22Rv1 (cell line): ENCODE data around the gene MAP3K9.

Source experiments
- H3K27ac ChIP-seq: fragments of 450-650 bp; 2 replicates; pipeline ENCODE4 v1.5.1; 2017
- CTCF ChIP-seq: fragments of 450-650 bp; IDR thresholded peaks from 2 replicates; pipeline ENCODE4 v1.5.1; 2017; ENCODE audit warnings: mild to moderate bottlenecking
- ZFX ChIP-seq: fragments of 450-650 bp; IDR thresholded peaks from 2 replicates; pipeline ENCODE4 v1.6.1; 2017; ENCODE audit warnings: antibody characterized with exemption, borderline replicate concordance

Gene MAP3K9

DNA sequence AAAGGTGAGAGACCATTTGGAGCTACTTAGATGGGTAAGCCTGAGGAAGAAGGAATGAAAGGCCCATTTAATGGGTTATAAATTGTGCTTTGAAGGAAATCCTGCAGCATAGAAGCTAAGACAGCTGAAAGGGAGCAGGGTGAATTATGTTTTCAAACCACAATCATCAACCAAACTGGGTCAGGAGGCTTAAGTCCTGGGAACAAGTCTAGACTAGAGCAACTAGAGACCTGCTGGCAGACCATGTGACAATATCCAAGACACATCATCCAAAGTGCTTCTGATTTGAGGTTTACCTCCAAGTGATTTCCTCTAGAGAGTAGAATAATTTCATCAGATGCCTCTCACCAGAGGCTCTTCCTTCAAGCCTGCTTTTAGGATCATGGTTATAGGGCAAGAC, 53.7 kb downstream of the MAP3K9 start:
- TF ChIP-seq CTCF = no peak
- H3K27ac ChIP-seq = peak overlapping the region; percentile 88

GRCh38 chr14:70754991-70755390, 54.3 kb downstream of the MAP3K9 start:
- peak overlapping the region; percentile 88 for H3K27ac ChIP-seq
- TF ChIP-seq CTCF = no peak
- no peak for TF ChIP-seq ZFX

DNA sequence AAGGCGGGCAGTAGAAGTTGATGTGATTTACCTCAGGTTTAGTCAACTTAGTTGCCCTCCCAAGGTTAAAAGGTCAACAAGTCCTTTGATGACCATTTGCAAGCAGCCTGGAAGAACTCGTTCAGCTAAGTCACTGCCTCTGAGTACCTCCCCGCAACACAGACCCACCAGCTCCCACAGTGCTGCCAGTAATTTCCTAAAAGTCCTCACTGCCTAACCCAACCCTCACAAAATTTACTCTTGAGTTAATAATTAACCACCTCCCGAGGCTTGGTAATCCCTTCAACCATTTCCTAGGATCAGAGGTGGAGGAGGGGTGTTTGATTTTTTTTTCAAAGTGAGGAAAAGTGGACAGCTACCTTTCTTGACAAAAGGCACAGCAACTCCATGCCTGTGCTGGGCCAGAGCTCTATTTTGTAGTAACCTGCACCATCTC, 55.8 kb downstream of the MAP3K9 start:
- H3K27ac ChIP-seq = peak overlapping the region; percentile 88
- TF ChIP-seq ZFX (no peak), CTCF (no peak)

- TF ChIP-seq CTCF (no peak), ZFX (no peak)
- H3K27ac ChIP-seq = no peak overlapping the region
Observed at GRCh38 chr14:70748422-70748821, 60.9 kb downstream of the MAP3K9 start.

DNA sequence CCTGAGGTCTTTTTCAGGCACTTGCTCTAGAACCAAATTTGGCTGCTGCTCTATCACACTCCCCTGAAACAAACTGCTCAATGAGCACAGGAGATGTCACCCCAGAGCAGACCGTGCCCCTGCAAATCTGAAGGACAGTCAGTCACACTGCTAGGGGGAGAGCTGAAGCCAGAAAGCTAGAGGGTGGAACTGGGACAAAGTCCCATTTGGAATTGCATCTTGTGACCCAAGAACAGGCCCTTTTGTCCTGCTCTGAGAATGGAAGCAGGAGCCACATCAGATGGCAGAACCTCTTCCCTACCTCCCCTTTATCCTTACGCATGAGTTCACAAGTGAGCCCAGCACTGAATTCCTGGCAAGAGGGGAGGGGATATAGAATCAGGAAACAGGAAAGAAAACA, 64.7 kb downstream of the MAP3K9 start:
- no peak for TF ChIP-seq ZFX
- no peak overlapping the region for H3K27ac ChIP-seq

GRCh38 chr14:70742316-70742715, 67.0 kb downstream of the MAP3K9 start:
- no peak for TF ChIP-seq CTCF
- no peak for TF ChIP-seq ZFX
- H3K27ac ChIP-seq = no peak overlapping the region

GRCh38 chr14:70741482-70741881, 67.8 kb downstream of the MAP3K9 start:
- H3K27ac ChIP-seq = no peak overlapping the region
- TF ChIP-seq ZFX (no peak), CTCF (no peak)

DNA sequence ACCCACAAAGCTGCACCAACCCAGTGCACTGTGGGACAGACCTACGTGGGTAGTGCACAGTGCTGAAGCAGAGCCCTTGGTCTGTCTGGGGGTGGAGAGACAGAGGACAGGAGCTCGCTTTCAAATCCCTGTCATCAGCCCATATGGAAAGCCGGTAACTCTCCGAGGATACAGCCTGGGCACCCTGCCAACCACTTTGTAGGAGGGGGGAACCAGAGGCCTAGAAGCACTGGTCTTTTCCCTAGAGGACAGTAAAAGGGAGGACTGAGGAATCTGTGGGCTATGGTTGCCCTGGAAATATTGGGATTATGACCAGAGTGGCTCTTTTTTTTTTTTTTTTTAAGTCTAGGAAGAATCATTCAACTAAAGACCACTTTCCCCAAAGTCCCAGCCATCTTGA, 74.3 kb downstream of the MAP3K9 start:
- TF ChIP-seq CTCF = no peak
- TF ChIP-seq ZFX = no peak
- no peak overlapping the region for H3K27ac ChIP-seq
